ENCODE results near the gene CIRBP. TPM values are rescaled to one million over a fixed set of nuclear protein-coding genes. Genes with fewer than 3 reads are reported as not detected.
A peak's percentile ranks its signal among the peaks of the same experiment; 100 is the strongest.

The CIRBP gene
- total RNA-seq, 1 experiment from 2014 or later, result 263 TPM

DNA sequence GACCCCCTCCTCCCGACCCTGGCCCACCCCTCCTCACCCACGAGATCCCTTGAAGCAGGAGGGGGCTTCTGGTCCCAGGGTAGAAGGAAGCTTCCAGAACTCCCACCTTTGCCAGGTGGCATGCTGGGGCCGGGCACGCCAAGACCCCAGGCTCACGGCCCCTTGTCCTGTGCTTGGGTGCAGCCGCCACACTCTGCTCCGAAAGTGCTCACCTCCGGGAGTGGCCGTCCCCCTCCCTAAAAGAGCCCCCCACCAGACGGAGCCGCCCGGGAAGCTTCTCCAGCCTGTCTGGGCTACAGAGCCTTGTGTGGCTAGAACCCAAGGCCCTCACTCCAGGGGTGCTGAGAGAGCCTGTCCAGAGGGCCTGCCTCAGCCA lies 14.8 kb downstream of the CIRBP start:
- no peak overlapping the region for H3K56ac ChIP-seq (ENCODE audit: insufficient read length, low read depth, low read length)
- no peak for DNase-seq
- peak overlapping the region in 1 of 2 experiments; percentile 71; a peak in 2 of 5 replicates for H3K4me3 Mint-ChIP-seq
- H3K4me1 ChIP-seq (ENCODE audit: insufficient read depth, low read length), result no peaks in the 10 kb centered on the region
- H3K27me3 Mint-ChIP-seq (ENCODE audit: low read depth), result peaks cover 15% of the 10 kb centered on the region
- no peak overlapping the region for H3K23ac ChIP-seq (ENCODE audit: insufficient read length, low read depth, low read length)
- H4K8ac ChIP-seq (replicated peaks; ENCODE audit: insufficient read length, low read depth, low read length), result no peak overlapping the region
- H3K14ac ChIP-seq (ENCODE audit: insufficient read depth, low read length), result no peak overlapping the region
- no peaks in the 10 kb centered on the region for H4K20me1 ChIP-seq (ENCODE audit: control insufficient read depth, insufficient read depth, insufficient read length)
- no peak overlapping the region for H2AFZ ChIP-seq (ENCODE audit: low read length)
- H3K79me2 ChIP-seq (ENCODE audit: insufficient read depth, low read length), result peaks cover under 1% of the 10 kb centered on the region; the same call in 1 of the 2 replicates
- no peak overlapping the region for H4K5ac ChIP-seq (ENCODE audit: insufficient read length, low read depth, low read length)
- no peak overlapping the region for H3K4me2 ChIP-seq (ENCODE audit: insufficient read depth, insufficient read length, low read length)
- H3K79me1 ChIP-seq (ENCODE audit: insufficient read depth, low read depth, low read length, poor library complexity, severe bottlenecking), result no peaks in the 10 kb centered on the region
- H4K91ac ChIP-seq (ENCODE audit: insufficient read length, low read depth, low read length), result no peak overlapping the region
- H2BK120ac ChIP-seq (ENCODE audit: low read depth, low read length, poor library complexity, severe bottlenecking), result no peak overlapping the region
- H3T11ph ChIP-seq (ENCODE audit: low read length), result no peak overlapping the region
- H3K27ac Mint-ChIP-seq, result no peak overlapping the region
- TF ChIP-seq, protein P1, sequence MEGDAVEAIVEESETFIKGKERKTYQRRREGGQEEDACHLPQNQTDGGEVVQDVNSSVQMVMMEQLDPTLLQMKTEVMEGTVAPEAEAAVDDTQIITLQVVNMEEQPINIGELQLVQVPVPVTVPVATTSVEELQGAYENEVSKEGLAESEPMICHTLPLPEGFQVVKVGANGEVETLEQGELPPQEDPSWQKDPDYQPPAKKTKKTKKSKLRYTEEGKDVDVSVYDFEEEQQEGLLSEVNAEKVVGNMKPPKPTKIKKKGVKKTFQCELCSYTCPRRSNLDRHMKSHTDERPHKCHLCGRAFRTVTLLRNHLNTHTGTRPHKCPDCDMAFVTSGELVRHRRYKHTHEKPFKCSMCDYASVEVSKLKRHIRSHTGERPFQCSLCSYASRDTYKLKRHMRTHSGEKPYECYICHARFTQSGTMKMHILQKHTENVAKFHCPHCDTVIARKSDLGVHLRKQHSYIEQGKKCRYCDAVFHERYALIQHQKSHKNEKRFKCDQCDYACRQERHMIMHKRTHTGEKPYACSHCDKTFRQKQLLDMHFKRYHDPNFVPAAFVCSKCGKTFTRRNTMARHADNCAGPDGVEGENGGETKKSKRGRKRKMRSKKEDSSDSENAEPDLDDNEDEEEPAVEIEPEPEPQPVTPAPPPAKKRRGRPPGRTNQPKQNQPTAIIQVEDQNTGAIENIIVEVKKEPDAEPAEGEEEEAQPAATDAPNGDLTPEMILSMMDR (conservative IDR thresholded peaks at IDR 0.05), result no peak
- H2AK5ac ChIP-seq (ENCODE audit: insufficient read length, low read length), result no peak overlapping the region
- no peak overlapping the region for H3K18ac ChIP-seq (ENCODE audit: insufficient read length, low read depth, low read length)
- no peaks in the 10 kb centered on the region for H3K9me3 ChIP-seq (ENCODE audit: control insufficient read depth, low read depth, low read length)
- H2BK12ac ChIP-seq (ENCODE audit: insufficient read length, low read depth, low read length), result no peak overlapping the region
- H3K27me3 ChIP-seq (ENCODE audit: insufficient read depth, low read length), result no peaks in the 10 kb centered on the region
- H3K9ac ChIP-seq (ENCODE audit: extremely low read depth, insufficient read length, low read length), result no peak overlapping the region
- no peak overlapping the region for H2BK15ac ChIP-seq (ENCODE audit: low read depth, low read length)
- H3K27ac ChIP-seq (ENCODE audit: insufficient read length, low read depth, low read length), result no peak overlapping the region
- WGBS (ENCODE audit: extremely low coverage, insufficient read length, low lambda C conversion rate), result no CpG with 5 or more reads among the region's 12 CpGs
- peaks cover 10 to 24% of the 10 kb centered on the region in 2 experiments for H3K4me1 Mint-ChIP-seq
- H2BK20ac ChIP-seq (ENCODE audit: low read depth, low read length, poor library complexity, severe bottlenecking), result no peak overlapping the region
- no peak overlapping the region for H3K4ac ChIP-seq (ENCODE audit: low read depth, low read length)
- H2BK5ac ChIP-seq (ENCODE audit: insufficient read length, low read length), result no peak overlapping the region
- peaks cover 0 to 16% (median 5%) of the 10 kb centered on the region in 3 experiments; a peak in 4 of 7 replicates for H3K36me3 Mint-ChIP-seq (ENCODE audit: insufficient read depth in 1 of 3, low read depth in 3 of 3)
- H3K23me2 ChIP-seq (ENCODE audit: insufficient read length, low read depth, low read length, poor library complexity, severe bottlenecking), result peaks cover 4% of the 10 kb centered on the region
- no peaks in the 10 kb centered on the region for H3K9me3 Mint-ChIP-seq
